GM12874 (cell line): ENCODE measurements around the gene PDAP1.

ENCODE experiments used
- TF ChIP-seq, protein P1 (sequence below): IDR thresholded peaks from 2 replicates; pipeline ENCODE4 v1.5.1; 2011; ENCODE audit warnings: low read depth, mild to moderate bottlenecking, control low read depth, low read length, moderate library complexity; ENCODE audit not compliant: insufficient read depth

The PDAP1 gene

DNA sequence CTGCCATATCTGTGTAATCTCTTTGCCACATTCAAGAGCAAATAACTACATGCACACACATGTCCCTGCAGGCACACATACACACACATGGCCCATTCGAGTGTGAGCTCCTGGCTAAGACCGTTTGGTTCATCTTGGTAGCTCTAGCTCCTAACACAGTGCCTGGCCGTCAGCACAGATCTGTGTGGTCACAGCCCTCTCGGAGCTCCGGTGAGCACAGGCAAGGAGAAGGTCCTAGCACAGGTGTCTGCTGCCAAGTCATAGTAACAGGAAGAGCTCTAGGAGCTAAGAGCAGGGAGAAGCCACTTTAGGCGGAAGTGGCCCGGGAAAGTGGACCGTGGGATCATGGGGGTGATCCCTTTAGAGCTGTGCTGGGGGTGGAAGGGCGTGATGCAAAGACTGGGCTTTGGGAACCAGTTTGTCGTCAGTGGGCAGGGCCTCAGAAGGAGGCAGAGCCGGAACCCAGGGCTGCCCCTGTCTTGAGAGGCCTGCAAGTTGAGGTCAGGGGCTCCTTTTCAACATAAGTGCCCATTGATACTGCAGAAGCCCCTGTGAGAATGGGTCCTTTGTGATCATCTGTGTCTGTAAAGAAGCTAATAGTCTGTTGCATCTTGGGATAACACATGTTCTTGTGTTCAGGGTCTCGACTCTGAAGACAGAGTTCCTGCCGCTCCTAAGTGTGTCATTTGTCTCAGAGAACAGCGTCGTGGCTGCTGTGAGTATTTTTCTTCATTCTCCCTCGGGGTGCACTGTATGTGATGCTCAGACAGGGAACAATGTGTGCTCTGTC, 50.5 kb downstream of the PDAP1 start:
- TF ChIP-seq, protein P1, sequence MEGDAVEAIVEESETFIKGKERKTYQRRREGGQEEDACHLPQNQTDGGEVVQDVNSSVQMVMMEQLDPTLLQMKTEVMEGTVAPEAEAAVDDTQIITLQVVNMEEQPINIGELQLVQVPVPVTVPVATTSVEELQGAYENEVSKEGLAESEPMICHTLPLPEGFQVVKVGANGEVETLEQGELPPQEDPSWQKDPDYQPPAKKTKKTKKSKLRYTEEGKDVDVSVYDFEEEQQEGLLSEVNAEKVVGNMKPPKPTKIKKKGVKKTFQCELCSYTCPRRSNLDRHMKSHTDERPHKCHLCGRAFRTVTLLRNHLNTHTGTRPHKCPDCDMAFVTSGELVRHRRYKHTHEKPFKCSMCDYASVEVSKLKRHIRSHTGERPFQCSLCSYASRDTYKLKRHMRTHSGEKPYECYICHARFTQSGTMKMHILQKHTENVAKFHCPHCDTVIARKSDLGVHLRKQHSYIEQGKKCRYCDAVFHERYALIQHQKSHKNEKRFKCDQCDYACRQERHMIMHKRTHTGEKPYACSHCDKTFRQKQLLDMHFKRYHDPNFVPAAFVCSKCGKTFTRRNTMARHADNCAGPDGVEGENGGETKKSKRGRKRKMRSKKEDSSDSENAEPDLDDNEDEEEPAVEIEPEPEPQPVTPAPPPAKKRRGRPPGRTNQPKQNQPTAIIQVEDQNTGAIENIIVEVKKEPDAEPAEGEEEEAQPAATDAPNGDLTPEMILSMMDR, result no peak

DNA sequence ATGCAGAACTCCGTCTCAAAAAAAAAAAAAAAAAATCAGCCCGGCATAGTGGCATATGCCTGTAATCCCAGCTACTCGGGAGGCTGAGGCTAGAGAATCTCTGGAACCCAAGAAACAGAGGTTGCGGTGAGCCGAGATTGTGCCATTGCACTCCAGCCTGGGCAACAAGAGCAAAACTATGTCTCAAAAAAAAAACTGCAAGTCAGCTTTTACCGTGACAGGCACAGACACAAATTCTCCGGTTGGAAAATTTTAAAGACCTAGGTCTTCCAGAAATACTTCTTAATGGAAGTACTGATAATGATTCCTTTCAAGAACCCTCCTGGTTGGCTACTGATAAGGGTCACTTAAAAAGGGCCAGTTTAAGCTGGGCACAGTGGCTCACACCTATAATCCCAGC, 53.3 kb downstream of the PDAP1 start:
- TF ChIP-seq, protein P1, result no peak

DNA sequence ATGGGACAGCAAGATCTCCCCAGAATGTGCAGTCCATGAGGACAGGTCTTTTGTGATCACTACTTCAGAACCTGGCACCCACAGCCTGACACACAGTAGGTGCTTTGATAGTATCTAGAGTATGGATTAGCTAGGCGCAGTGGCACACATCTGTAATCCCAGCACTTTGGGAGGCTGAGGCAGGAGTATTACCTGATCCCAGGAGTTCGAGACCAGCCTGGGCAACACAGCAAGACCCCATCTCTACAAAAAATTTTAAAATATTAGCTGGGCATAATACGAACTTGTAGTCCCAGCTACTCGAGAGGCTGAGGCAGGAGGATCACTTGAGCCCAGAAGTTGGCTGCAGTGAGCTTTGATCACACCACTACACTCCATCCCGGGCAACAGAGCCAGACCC, 56.1 kb downstream of the PDAP1 start:
- TF ChIP-seq, protein P1, result no peak
